Activated CD4-positive, alpha-beta memory T cell treated with anti-CD3 and anti-CD28 coated beads for 36 hours (primary cell): ENCODE measurements around the gene SPOCD1. TPM values are rescaled to one million over a fixed set of nuclear protein-coding genes. Genes with fewer than 3 reads are reported as not detected.

Experiments used
- CTCF ChIA-PET: fragments of 350-600 bp; sonication (Branson Sonifier 250); formaldehyde crosslinking; loops from one replicate; lab custom pipeline; 2021; ENCODE audit warnings: antibody characterized with exemption, inconsistent platforms; lab: Charles Lee
- POLR2A ChIA-PET: fragments of 350-600 bp; sonication (Branson Sonifier 250); formaldehyde crosslinking; loops from one replicate; lab custom pipeline; 2021; ENCODE audit warnings: antibody characterized with exemption; lab: Charles Lee
- DNase-seq: peaks from one replicate; pipeline ENCODE4 v3.0.0-alpha.2; 2020
- H3K27ac Mint-ChIP-seq: one replicate; pipeline ENCODE4 v1.8.0; 2021; ENCODE audit warnings: mixed read lengths
- H3K27me3 Mint-ChIP-seq: one replicate; pipeline ENCODE4 v1.8.0; 2021; ENCODE audit warnings: mixed read lengths
- H3K36me3 Mint-ChIP-seq: one replicate; pipeline ENCODE4 v1.8.0; 2021; ENCODE audit warnings: mixed read lengths
- H3K4me1 Mint-ChIP-seq: one replicate; pipeline ENCODE4 v1.8.0; 2021; ENCODE audit warnings: low read depth, mixed read lengths
- H3K4me3 Mint-ChIP-seq: one replicate; pipeline ENCODE4 v1.8.0; 2021; ENCODE audit warnings: mild to moderate bottlenecking, mixed read lengths
- H3K9me3 Mint-ChIP-seq: one replicate; pipeline ENCODE4 v1.8.0; 2021; ENCODE audit warnings: mixed read lengths
- intact Hi-C: fragments of 100-400 bp; cut with micrococcal nuclease; formaldehyde crosslinking; loops from one replicate; pipeline ENCODE4 v1.15.1; 2023
- total RNA-seq, 2 experiments: library from RNA; stranded (reverse); gene quantifications; one replicate each; pipeline ENCODE4 v1.2.3, GENCODE V29; 2021

The SPOCD1 gene
- total RNA-seq, 2 experiments from 2014 or later: 0.73 to 0.78 TPM

GRCh38 chr1:31768407-31768907, 47.4 kb downstream of the SPOCD1 start:
- H3K9me3 Mint-ChIP-seq: no peaks in the 10 kb centered on the region
- H3K27ac Mint-ChIP-seq: peak overlapping the region; percentile 69
- H3K4me3 Mint-ChIP-seq: no peak overlapping the region
- H3K4me1 Mint-ChIP-seq: peaks cover 47% of the 10 kb centered on the region
- POLR2A ChIA-PET: interaction anchor here (1.3 kb wide), 1 partner anchor 20 kb away, joined by 5 read pairs; no protein-coding TSS in a partner anchor
- no peaks in the 10 kb centered on the region for H3K36me3 Mint-ChIP-seq
- CTCF ChIA-PET: interaction anchor here (0.6 to 2.5 kb wide), 4 partner anchors 21 to 48 kb away, joined by 3 to 17 read pairs (median 6); no protein-coding TSS in a partner anchor
- intact Hi-C loops: no loop called here
- H3K27me3 Mint-ChIP-seq: peaks cover 13% of the 10 kb centered on the region
- DNase-seq: no peak

GRCh38 chr1:31767225-31767624, 48.6 kb downstream of the SPOCD1 start:
- no peak for DNase-seq
- Mint-ChIP-seq H3K4me3 (no peak overlapping the region), H3K9me3 (no peaks in the 10 kb centered on the region), H3K36me3 (no peaks in the 10 kb centered on the region), H3K27me3 (peaks cover 10% of the 10 kb centered on the region), H3K27ac (no peak overlapping the region), H3K4me1 (peaks cover 43% of the 10 kb centered on the region)
- intact Hi-C loops: no loop called here
- ChIA-PET POLR2A (interaction anchor here (1.4 kb wide), 1 partner anchor 16 kb away, joined by 3 read pairs; no protein-coding TSS in a partner anchor), CTCF (interaction anchor here (2.5 kb wide), 1 partner anchor 22 kb away, joined by 17 read pairs; no protein-coding TSS in a partner anchor)

- Mint-ChIP-seq H3K27ac (no peak overlapping the region), H3K27me3 (peaks cover 9% of the 10 kb centered on the region), H3K4me3 (no peak overlapping the region), H3K4me1 (peaks cover 38% of the 10 kb centered on the region), H3K9me3 (no peaks in the 10 kb centered on the region), H3K36me3 (no peaks in the 10 kb centered on the region)
- no peak for DNase-seq
- CTCF ChIA-PET: interaction anchor here (2.4 kb wide), 1 partner anchor 24 kb away, joined by 10 read pairs; no protein-coding TSS in a partner anchor
- POLR2A ChIA-PET: no interaction called here
- intact Hi-C loops: no loop called here
These were observed 50.3 kb downstream of the SPOCD1 start for GRCh38 chr1:31765516-31765915.

- no peaks in the 10 kb centered on the region for H3K36me3 Mint-ChIP-seq
- H3K9me3 Mint-ChIP-seq: no peaks in the 10 kb centered on the region
- DNase-seq: peak; percentile 43
- ChIA-PET POLR2A (no interaction called here), CTCF (interaction anchor here (2.4 kb wide), 1 partner anchor 24 kb away, joined by 10 read pairs; no protein-coding TSS in a partner anchor)
- no peak overlapping the region for H3K27ac Mint-ChIP-seq
- peaks cover 34% of the 10 kb centered on the region for H3K4me1 Mint-ChIP-seq
- H3K4me3 Mint-ChIP-seq: no peak overlapping the region
- peaks cover 9% of the 10 kb centered on the region for H3K27me3 Mint-ChIP-seq
- intact Hi-C loops: no loop called here
These were observed 50.8 kb downstream of the SPOCD1 start for GRCh38 chr1:31765041-31765467.

- H3K9me3 Mint-ChIP-seq: no peaks in the 10 kb centered on the region
- ChIA-PET CTCF (interaction anchor here (2.3 to 2.4 kb wide), 2 partner anchors 25 kb away, joined by 10 to 48 read pairs; no protein-coding TSS in a partner anchor), POLR2A (no interaction called here)
- H3K27me3 Mint-ChIP-seq: peaks cover 9% of the 10 kb centered on the region
- peaks cover 30% of the 10 kb centered on the region for H3K4me1 Mint-ChIP-seq
- H3K4me3 Mint-ChIP-seq: peak within 1 kb of the TSS; percentile 73
- intact Hi-C loops: no loop called here
- peak; percentile 26 for DNase-seq
- no peaks in the 10 kb centered on the region for H3K36me3 Mint-ChIP-seq
- H3K27ac Mint-ChIP-seq: peak within 1 kb of the TSS; percentile 28
These were observed 51.3 kb downstream of the SPOCD1 start, which contains the start of gene ADGRB2 for GRCh38 chr1:31764312-31765040. ADGRB2 (minus strand) TSS chr1:31764340; CDS start chr1:31757221, 7,119 bp downstream.

- POLR2A ChIA-PET: no interaction called here
- peak overlapping the region; percentile 64 for H3K4me3 Mint-ChIP-seq
- no peaks in the 10 kb centered on the region for H3K9me3 Mint-ChIP-seq
- no peak for DNase-seq
- CTCF ChIA-PET: interaction anchor here (0.7 to 2.3 kb wide), 9 partner anchors 12 to 201 kb away, joined by 3 to 48 read pairs (median 4); partner anchors contain the start of gene PEF1
- intact Hi-C loops: no loop called here
- no peaks in the 10 kb centered on the region for H3K36me3 Mint-ChIP-seq
- H3K27ac Mint-ChIP-seq: no peak overlapping the region
- peaks cover 23% of the 10 kb centered on the region for H3K4me1 Mint-ChIP-seq
- H3K27me3 Mint-ChIP-seq: peaks cover 9% of the 10 kb centered on the region
These were observed 52.0 kb downstream of the SPOCD1 start for GRCh38 chr1:31763671-31764311.

GRCh38 chr1:31762726-31763670, 52.8 kb downstream of the SPOCD1 start:
- peaks cover 20% of the 10 kb centered on the region for H3K4me1 Mint-ChIP-seq
- CTCF ChIA-PET: interaction anchor here (0.6 to 2.3 kb wide), 16 partner anchors 11 to 521 kb away, joined by 3 to 48 read pairs (median 3); partner anchors contain the start of gene PEF1
- no peaks in the 10 kb centered on the region for H3K36me3 Mint-ChIP-seq
- H3K9me3 Mint-ChIP-seq: no peaks in the 10 kb centered on the region
- DNase-seq: peak; percentile 82
- peaks cover 9% of the 10 kb centered on the region for H3K27me3 Mint-ChIP-seq
- no peak overlapping the region for H3K27ac Mint-ChIP-seq
- intact Hi-C loops: loop anchor here (1.0 kb wide), 1 partner anchor 26 kb away; no protein-coding TSS in a partner anchor
- POLR2A ChIA-PET: interaction anchor here (0.6 to 1.0 kb wide), 3 partner anchors 10 to 193 kb away, joined by 3 read pairs; no protein-coding TSS in a partner anchor
- peak overlapping the region; percentile 64 for H3K4me3 Mint-ChIP-seq

- peaks cover 20% of the 10 kb centered on the region for H3K4me1 Mint-ChIP-seq
- H3K36me3 Mint-ChIP-seq: no peaks in the 10 kb centered on the region
- no peaks in the 10 kb centered on the region for H3K9me3 Mint-ChIP-seq
- POLR2A ChIA-PET: interaction anchor here (0.8 to 1.0 kb wide), 2 partner anchors 27 to 194 kb away, joined by 3 read pairs; no protein-coding TSS in a partner anchor
- intact Hi-C loops: loop anchor here (1.0 kb wide), 1 partner anchor 27 kb away; no protein-coding TSS in a partner anchor
- no peak overlapping the region for H3K4me3 Mint-ChIP-seq
- CTCF ChIA-PET: interaction anchor here (0.8 to 2.3 kb wide), 8 partner anchors 10 to 202 kb away, joined by 3 to 48 read pairs (median 4); no protein-coding TSS in a partner anchor
- DNase-seq: no peak
- peaks cover 9% of the 10 kb centered on the region for H3K27me3 Mint-ChIP-seq
- no peak overlapping the region for H3K27ac Mint-ChIP-seq
These were observed 53.5 kb downstream of the SPOCD1 start for GRCh38 chr1:31762323-31762722.

- DNase-seq: no peak
- peaks cover 9% of the 10 kb centered on the region for H3K27me3 Mint-ChIP-seq
- intact Hi-C loops: loop anchor here (1.0 kb wide), 1 partner anchor 27 kb away; no protein-coding TSS in a partner anchor
- H3K4me1 Mint-ChIP-seq: peaks cover 20% of the 10 kb centered on the region
- no peak overlapping the region for H3K27ac Mint-ChIP-seq
- POLR2A ChIA-PET: interaction anchor here (1.5 kb wide), 1 partner anchor 27 kb away, joined by 6 read pairs; no protein-coding TSS in a partner anchor
- no peaks in the 10 kb centered on the region for H3K36me3 Mint-ChIP-seq
- H3K9me3 Mint-ChIP-seq: no peaks in the 10 kb centered on the region
- CTCF ChIA-PET: interaction anchor here (1.1 to 5.5 kb wide), 3 partner anchors 28 to 45 kb away, joined by 3 to 51 read pairs (median 4); no protein-coding TSS in a partner anchor
- no peak overlapping the region for H3K4me3 Mint-ChIP-seq
These were observed 53.9 kb downstream of the SPOCD1 start for GRCh38 chr1:31761883-31762282.
